Measurements from ENCODE around the gene INHBE. TPM values are rescaled to one million over a fixed set of nuclear protein-coding genes. Genes with fewer than 3 reads are reported as not detected.
"Not testable (repeated sequence)": the region's sequence is repeated elsewhere in the genome, so short reads cannot be mapped to it uniquely, and the experiment has no call there.

Gene INHBE
- total RNA-seq (2014; rRNA removed; shearing (Covaris generic)), result 0.43 and 0.78 TPM in 2 replicates

- in situ Hi-C loops (cut with HindIII; ENCODE audit: low sequenced_read_pairs), result no loop called here
- DNase-seq (ENCODE audit: low spot score), result no peak
Observed at GRCh38 chr12:57454566-57455373, at the start of gene INHBE. TSS of gene INHBE (plus strand) at chr12:57455307. CDS start at chr12:57455537, 230 bp downstream.

- in situ Hi-C loops (cut with HindIII; ENCODE audit: low sequenced_read_pairs), result no loop called here
- DNase-seq (ENCODE audit: low spot score), result no peak
Observed at GRCh38 chr12:57410534-57410933, 44.6 kb upstream of the INHBE start.

GRCh38 chr12:57414160-57414559 is 40.9 kb upstream of the INHBE start:
- DNase-seq (ENCODE audit: low spot score), result not testable (repeated sequence)

GRCh38 chr12:57415088-57415487 is 40.0 kb upstream of the INHBE start:
- no peak for DNase-seq (ENCODE audit: low spot score)
- in situ Hi-C loops (cut with HindIII; ENCODE audit: low sequenced_read_pairs), result no loop called here

More at GRCh38 chr12:57414160-57414559, 40.9 kb upstream of the INHBE start:
- in situ Hi-C loops (cut with HindIII; ENCODE audit: low sequenced_read_pairs), result not testable (repeated sequence)

- no peak for DNase-seq (ENCODE audit: low spot score)
- in situ Hi-C loops (cut with HindIII; ENCODE audit: low sequenced_read_pairs), result no loop called here
Observed at GRCh38 chr12:57416039-57416996, 38.8 kb upstream of the INHBE start.

GRCh38 chr12:57418255-57418654 is 36.9 kb upstream of the INHBE start:
- in situ Hi-C loops (cut with HindIII; ENCODE audit: low sequenced_read_pairs), result no loop called here
- no peak for DNase-seq (ENCODE audit: low spot score)

- no peak for DNase-seq (ENCODE audit: low spot score)
- in situ Hi-C loops (cut with HindIII; ENCODE audit: low sequenced_read_pairs), result no loop called here
Observed at GRCh38 chr12:57419495-57419894, 35.6 kb upstream of the INHBE start.

GRCh38 chr12:57420482-57420881 is 34.6 kb upstream of the INHBE start:
- DNase-seq (ENCODE audit: low spot score), result no peak
- in situ Hi-C loops (cut with HindIII; ENCODE audit: low sequenced_read_pairs), result no loop called here

- DNase-seq (ENCODE audit: low spot score); in situ Hi-C loops (cut with HindIII; ENCODE audit: low sequenced_read_pairs): not testable (repeated sequence)
Observed at GRCh38 chr12:57426948-57427347, 28.2 kb upstream of the INHBE start.

GRCh38 chr12:57428965-57429364 is 26.1 kb upstream of the INHBE start:
- in situ Hi-C loops (cut with HindIII; ENCODE audit: low sequenced_read_pairs), result no loop called here
- DNase-seq (ENCODE audit: low spot score), result no peak

- in situ Hi-C loops (cut with HindIII; ENCODE audit: low sequenced_read_pairs), result no loop called here
- DNase-seq (ENCODE audit: low spot score), result peak; percentile 17
Observed at GRCh38 chr12:57429473-57430111, 25.5 kb upstream of the INHBE start.

- peak; percentile 33 for DNase-seq (ENCODE audit: low spot score)
- in situ Hi-C loops (cut with HindIII; ENCODE audit: low sequenced_read_pairs), result no loop called here
Observed at GRCh38 chr12:57430112-57430930, 24.8 kb upstream of the INHBE start.

GRCh38 chr12:57430931-57431566 is 24.1 kb upstream of the INHBE start, which contains the start of gene R3HDM2:
TSS of gene R3HDM2 (minus strand) at chr12:57431043. CDS start at chr12:57310428, 120,615 bp downstream.
- peak; percentile 94 for DNase-seq (ENCODE audit: low spot score)
- in situ Hi-C loops (cut with HindIII; ENCODE audit: low sequenced_read_pairs), result no loop called here

- no peak for DNase-seq (ENCODE audit: low spot score)
- in situ Hi-C loops (cut with HindIII; ENCODE audit: low sequenced_read_pairs), result no loop called here
Observed at GRCh38 chr12:57431654-57432188, 23.4 kb upstream of the INHBE start.

- DNase-seq (ENCODE audit: low spot score), result no peak
- in situ Hi-C loops (cut with HindIII; ENCODE audit: low sequenced_read_pairs), result no loop called here
Observed at GRCh38 chr12:57433370-57433769, 21.7 kb upstream of the INHBE start.

GRCh38 chr12:57434517-57435223 is 20.4 kb upstream of the INHBE start, which contains the start of gene INHBC:
TSS of gene INHBC (plus strand) at chr12:57434784. CDS start at chr12:57434887, 103 bp downstream.
- in situ Hi-C loops (cut with HindIII; ENCODE audit: low sequenced_read_pairs), result no loop called here
- no peak for DNase-seq (ENCODE audit: low spot score)

- in situ Hi-C loops (cut with HindIII; ENCODE audit: low sequenced_read_pairs), result no loop called here
Observed at GRCh38 chr12:57435293-57435692, 19.8 kb upstream of the INHBE start.

More at GRCh38 chr12:57435293-57435692, 19.8 kb upstream of the INHBE start:
- no peak for DNase-seq (ENCODE audit: low spot score)
